GM19099 (cell line): ENCODE measurements around the gene CPD.

Experiments
- POLR2A ChIP-seq: IDR thresholded peaks from 3 replicates; pipeline ENCODE4 v1.6.1; 2011; ENCODE audit warnings: low read depth; ENCODE audit not compliant: insufficient read length; ENCODE audit errors: extremely low read depth

CPD gene

DNA sequence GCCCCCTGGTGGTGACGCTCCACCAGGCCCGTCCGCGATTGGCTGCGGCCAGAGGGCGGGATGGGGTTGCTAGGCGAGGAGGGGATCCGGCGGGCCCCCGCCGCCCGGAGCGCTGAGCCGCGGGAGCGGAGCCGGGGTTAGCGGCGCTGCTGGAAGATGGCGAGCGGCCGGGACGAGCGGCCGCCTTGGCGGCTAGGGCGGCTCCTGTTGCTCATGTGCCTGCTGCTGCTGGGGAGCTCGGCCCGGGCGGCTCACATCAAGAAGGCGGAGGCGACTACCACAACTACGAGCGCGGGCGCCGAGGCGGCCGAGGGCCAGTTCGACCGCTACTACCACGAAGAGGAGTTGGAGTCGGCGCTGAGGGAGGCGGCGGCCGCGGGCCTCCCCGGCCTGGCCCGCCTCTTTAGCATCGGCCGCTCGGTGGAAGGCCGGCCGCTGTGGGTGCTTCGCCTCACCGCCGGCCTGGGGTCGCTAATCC is at the start of gene CPD:
CPD (plus strand) TSS at position 103 of the 478 bp plus-strand sequence; CDS start at position 157, 54 bp downstream.
- TF ChIP-seq POLR2A, result peak; percentile 82

DNA sequence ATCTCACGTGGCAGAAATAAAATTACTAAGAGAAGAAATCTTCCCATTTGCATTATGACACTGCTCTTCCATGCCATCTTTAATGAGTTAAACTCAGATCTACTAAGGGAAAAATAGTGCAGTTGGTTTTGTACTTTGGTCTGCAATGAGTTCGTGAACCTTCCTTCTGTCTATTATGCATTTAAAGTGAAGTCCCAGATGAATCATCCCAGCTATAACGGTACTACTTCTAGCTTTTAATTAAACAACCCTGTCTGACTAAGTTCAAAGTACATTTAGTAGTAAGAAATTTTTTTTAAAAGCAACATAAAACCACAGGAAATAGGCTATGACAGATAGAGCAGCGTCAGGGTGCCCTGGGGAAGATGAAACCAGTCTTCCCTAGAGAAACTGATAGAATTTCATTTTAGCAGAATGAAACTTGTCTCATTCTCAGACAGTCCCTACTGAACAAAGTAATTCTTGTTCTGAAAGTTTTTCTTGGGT is 46.6 kb upstream of the CPD start:
- no peak for TF ChIP-seq POLR2A

DNA sequence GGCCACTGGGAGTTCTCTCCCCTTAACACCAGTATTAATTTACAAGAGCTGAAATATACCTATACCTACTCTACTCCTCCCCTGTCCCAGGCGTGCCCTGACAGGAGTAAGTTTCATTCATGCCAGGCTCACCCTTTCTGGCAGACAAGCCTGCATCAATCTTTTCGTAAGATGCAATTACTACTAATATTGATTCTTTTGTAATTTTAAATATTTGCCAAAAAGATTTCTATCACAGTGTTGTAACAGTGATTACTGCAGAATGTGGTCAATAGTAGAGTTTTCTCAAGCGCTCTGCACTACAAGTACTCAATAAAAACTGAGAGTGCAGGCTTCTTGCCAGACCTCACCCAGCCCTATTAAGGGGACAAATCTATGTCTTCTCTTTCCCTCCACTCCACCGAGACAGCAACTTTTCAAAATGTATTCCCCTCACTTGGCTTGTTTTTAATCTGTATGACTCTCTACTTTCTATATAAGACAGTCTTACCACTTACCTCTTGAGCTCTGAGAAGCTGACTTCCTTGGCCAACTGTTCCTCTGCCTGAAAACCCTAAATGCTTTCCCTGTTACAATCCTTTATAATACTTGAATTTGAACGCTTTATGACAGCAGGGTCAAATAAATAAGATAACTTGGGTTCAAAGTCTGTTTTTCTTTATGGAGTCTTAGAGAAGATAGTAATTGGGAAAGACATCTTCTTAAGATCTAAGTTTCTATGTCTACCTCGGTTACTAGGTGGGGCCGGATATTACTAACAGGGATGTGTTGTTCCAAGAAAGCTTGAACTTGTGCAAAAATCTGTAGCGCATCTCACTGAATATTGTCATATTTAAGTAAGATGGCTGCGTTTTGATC is 45.0 kb upstream of the CPD start, which contains the start of gene TMIGD1:
TMIGD1 (minus strand) TSS at position 555 of the 858 bp plus-strand sequence. CDS start 1,924 bp downstream, outside the sequence.
- TF ChIP-seq POLR2A, result no peak

DNA sequence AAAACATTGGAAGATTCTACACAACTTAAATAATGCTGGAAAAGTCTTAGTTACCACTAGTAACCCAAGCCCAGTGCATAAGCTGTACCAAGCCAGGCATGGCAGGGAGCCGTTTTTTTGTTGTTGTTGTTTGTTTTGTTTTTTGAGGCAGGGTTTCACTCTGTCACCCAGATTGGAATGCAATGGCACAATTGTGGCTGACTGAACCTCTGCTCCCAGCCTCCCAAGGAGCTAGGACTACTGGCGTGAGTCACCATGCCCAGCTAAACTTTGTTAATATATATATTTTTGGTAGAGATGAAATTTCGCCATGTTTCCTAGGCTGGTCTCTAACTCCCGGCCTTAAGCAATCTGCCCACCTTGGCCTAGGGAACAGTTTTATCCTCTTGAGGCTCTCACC is 44.3 kb upstream of the CPD start:
- no peak for TF ChIP-seq POLR2A

DNA sequence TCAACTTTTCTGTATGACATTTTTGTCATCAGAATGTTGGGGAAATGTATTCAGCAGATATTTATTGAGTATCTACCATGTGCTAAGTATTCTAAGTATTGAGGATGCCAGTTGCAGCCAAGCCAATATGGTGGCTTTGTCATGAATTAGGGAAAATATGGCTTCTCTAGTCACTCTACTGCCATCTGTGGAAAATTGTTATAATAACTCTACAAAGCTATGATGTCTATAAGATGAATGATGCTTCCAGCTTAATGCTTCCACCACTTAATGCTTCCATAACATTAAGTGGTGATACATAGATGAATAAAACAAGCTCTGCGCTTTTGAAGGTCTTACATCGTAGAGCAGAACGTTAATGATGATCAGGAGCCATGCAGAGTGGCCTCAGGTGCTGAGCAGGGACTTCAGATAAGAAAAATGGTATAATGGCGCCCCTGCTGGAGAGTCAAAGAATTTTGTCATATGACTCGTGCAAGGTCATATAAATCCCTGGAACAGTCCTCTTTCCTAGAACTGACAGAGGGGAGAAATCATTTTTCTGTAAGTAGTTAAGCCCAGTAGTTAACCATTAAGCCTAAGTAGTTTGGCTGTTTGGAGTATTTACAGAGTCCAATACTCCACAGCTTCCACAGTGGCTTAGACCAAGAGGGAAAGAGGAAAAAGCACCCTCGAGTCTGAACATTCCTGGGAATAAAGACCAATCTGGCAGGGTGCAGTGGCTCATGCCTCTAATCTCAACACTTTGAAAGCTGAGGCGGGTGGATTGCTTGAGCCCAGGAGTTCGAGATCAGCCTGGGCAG is 42.2 kb upstream of the CPD start:
- no peak for TF ChIP-seq POLR2A

DNA sequence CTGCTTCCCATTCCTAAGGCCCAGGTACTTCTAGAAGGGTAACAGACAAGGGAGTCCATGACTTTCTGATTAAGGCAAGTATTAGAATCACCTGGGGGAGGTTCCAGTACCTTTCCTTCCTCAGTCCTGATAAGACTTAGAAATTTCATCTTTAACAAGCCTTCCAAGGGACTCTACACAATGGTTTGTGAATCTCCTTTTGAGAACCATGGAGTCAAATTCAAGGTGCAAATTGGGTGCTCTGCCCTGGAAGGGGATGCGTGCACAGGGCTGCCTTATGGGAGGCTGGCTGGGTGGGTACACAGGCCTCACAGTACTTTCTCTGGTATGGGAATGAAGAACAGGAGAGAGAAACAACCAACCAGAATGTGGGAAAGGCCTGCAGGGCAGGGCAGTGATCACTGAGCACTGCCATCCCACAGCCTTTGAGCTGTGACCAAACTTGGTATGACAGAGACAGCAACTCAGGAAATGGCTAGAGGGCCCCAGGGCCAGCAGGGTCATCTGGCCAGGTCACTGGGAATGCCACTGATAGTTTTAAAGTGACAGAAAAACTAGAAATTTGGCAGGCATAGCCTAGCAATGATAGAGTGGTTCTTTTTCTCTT is 41.2 kb upstream of the CPD start:
- TF ChIP-seq POLR2A, result no peak

DNA sequence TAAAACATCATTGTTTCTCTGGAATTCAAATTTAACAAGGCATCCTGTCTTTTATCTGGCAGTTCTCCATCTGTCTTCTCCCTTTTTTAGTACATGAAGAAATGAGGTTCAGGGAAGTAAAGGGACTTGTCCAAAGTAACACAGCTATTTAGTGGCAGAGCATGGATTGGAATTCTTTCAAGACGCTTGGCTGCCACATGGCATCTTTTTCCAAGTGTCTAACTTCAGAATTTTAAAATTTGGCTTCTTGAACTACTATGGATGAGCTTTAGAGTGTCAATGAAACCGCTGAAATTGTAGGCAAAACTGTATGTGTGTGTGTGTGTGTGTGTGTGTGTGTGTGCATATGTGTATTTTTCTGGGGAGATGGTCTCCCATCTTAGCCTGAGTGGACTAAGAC is 39.6 kb upstream of the CPD start:
- no peak for TF ChIP-seq POLR2A

DNA sequence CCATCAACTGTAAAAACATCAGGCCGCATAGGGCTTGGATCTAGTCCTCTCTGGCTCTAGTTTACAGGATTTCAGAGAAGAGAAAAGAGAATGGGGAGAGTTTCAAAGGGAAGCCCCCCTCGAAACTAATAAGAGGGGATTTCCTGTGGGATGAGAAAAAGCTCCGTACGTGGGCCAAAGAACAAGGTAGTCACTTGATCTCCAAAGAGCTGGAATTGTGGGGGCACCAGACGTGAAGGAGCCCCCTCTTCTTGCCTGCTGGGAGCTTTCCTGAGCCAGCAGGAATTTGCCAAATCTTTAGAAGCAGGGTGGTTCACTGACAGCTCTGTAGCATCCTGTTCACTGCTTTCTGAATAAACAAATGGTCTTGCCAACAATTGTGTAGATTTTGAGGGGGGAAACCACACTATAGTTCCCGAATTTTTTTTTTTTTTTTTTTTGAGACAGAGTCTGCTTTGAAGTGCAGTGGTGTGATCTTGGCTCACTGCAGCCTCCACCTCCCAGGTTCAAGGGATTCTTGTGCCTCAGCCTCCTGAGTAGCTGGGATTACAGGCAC is 37.8 kb upstream of the CPD start:
- no peak for TF ChIP-seq POLR2A

DNA sequence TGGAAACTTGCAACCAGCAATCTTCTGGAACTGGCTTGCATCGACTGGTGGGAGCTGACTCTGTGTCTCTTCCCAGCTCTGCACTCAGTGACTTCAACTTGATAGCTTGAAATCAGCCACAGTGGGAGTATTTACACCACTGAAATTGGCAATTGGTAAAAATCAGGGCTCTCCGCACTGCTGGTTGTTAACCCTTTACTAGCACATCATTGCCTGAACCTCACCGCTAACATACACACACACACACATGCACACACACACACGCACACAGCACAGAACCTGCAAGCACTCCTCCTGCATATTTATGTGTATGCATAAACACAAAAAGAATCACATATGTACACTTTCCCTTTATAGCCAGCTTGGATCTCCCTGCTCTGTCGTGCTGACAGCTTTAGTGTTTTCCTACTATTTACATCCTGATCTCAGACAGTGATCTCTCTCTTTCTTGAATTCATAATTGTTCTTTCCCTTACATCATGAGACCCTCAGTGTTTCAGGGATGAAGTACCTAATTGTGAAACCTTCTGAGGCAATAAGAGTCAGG is 37.0 kb upstream of the CPD start:
- TF ChIP-seq POLR2A, result no peak

DNA sequence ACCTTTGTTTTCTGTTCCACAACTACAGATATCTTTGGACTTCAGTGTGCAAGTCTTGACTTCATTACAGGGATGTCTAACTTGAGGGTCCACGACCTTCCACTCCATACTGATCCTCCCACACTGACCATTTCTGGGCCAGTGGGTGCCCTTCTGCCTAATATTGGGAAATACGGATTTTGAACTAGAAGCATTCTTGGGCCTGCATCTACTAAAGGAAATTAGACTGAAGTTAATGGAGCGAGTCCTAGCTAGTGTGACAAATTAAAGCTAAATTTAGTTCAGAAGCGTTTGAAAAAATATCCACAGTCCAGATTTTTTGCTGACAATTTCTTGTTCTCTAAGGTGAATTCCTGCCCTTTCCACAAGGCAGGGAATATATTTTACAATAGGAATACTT is 34.9 kb upstream of the CPD start:
- TF ChIP-seq POLR2A, result no peak

DNA sequence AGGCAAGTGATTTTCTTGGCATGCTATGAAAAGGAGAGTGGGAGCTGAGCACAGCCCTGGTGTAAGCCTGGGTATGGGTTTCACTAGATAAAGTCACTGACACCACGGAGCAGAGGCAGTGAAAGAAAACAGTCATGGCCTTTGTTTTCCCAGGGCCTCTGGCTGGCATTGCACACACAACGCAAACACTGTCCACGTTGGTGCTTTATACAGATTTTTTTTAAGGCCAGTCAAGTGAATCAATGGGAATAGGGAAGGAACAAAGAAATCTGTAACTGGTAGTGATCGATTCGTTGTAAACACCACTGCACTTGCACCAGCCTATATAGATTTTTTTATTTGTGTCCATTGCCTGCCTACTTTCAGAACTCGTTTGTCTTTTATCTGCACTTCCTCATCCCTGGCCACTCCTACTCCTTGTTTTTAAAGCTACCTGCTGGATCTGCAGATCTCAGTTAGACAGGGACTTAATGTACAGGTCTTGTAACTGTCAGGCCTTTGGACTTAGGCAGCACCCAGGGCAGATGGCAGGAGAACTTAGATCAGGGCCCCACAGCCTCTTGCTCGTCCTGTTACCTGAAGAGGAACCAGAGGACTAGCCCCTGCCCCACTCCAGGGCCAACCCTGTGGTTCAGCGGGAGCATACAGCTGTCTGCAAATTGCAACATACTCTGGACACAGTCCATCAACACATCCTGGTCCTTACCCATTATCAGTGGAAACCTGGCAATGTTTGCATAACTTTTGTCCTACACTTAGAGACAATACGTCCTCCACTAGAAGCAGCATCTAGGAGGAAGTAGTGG is 34.2 kb upstream of the CPD start:
- no peak for TF ChIP-seq POLR2A

DNA sequence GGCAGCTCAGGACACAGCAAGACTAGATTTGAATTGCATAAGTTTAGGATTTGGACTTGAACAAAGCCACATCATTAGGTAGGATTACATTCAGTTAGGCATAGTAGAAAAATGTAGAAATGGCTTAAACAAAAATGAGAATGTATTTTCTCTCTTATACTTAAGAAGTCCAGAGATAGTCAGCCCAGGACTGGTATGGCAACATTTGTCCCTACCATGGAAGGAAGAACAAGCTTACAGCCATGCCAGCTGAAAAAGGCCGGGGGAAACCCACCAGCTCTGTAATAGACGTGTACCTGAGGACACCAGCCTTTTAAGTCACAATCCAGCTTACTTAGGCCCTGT is 33.7 kb upstream of the CPD start:
- no peak for TF ChIP-seq POLR2A

DNA sequence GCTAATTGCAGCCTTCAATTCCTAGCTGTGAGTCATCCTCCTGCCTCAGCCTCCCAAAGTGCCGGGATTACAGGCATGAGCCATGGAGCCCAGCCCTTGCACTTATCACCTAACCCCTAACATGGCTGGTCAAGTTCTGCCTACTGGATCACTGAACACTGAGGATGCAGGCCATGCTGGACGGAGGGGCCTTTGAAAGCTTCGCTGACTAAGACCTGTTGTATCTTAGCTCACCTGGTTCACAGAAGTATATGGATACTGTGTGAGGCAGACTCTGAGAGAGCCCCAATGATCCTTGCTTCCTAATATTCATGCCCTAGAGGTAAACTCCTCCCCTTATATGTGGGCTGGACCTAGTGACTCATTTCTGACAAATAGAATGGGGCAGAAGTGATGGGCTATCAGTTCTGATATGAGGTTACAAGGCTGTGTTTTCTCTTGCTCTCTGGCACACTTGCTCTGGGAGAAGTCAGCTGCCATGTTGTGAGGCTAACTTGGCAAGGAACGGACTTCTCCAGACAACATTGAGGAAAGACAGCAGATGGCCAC is 33.1 kb upstream of the CPD start:
- no peak for TF ChIP-seq POLR2A
